HCT116 (cell line): ENCODE data around the gene C13orf46. TPM values are rescaled to one million over a fixed set of nuclear protein-coding genes. Genes with fewer than 3 reads are reported as not detected.

Source experiments
- ATAC-seq: fragments of 200-7000 bp; cut with Tn5 transposase; 2 replicates; pipeline ENCODE4 v1.9.1; 2020; ENCODE audit warnings: mild to moderate bottlenecking, moderate library complexity
- BruUV-seq: library from RNA; stranded (reverse); fragments of 400-500 nt; replicated peaks from 2 replicates; lab custom pipeline; 2021; lab: Mats Ljungman, UMichigan
- CTCF ChIA-PET: fragments of 300-600 bp; sonication (Branson Sonifier 250); formaldehyde crosslinking; loops from one replicate; lab custom pipeline; 2021; ENCODE audit warnings: antibody characterized with exemption; lab: Charles Lee
- POLR2A ChIA-PET: fragments of 300-600, 350-600 bp; sonication (Branson Sonifier 250); formaldehyde crosslinking; loops from one replicate; lab custom pipeline; 2021; ENCODE audit warnings: antibody characterized with exemption; lab: Charles Lee
- RAD21 ChIA-PET, 2 experiments: fragments of 300-600 bp; sonication (Branson Sonifier 250); formaldehyde crosslinking; loops; one replicate each; lab custom pipeline; 2023; ENCODE audit warnings: low total read pairs in 2 of 2; ENCODE audit not compliant: uncharacterized antibody in 2 of 2, unreplicated experiment in 2 of 2, low non-redundant PET in 1 of 2; lab: Charles Lee
- DNase-seq: peaks from one replicate; pipeline ENCODE4 v3.0.0-alpha.2; 2010; ENCODE audit warnings: low read depth, low spot score
- H2AFZ ChIP-seq: fragments of 200-600 bp; shearing (Covaris generic), sonication (generic); 2 replicates; pipeline ENCODE4 v1.6.1; 2017; ENCODE audit warnings: low read depth, mixed run types, mixed read lengths, antibody characterized with exemption, low read length; ENCODE audit not compliant: poor library complexity, severe bottlenecking
- H3K27ac ChIP-seq: 2 replicates; pipeline ENCODE4 v1.5.1; 2012; ENCODE audit warnings: low read depth, low read length
- H3K27me3 ChIP-seq: fragments of 200-600 bp; sonication (generic); 2 replicates; pipeline ENCODE4 v1.6.1; 2016; ENCODE audit warnings: mixed run types, low read length, mixed read lengths; ENCODE audit not compliant: insufficient read depth
- H3K36me3 ChIP-seq, 2 experiments: fragments of 200-500 bp in 1 of 2; fragments of 200-600 bp in 1 of 2; sonication (Bioruptor generic) in 1 of 2; sonication (generic) in 1 of 2; 2 replicates each; pipeline versions ENCODE4 v1.5.1 to v1.6.1; 2014 to 2016; ENCODE audit warnings: low read length in 2 of 2, inconsistent platforms in 1 of 2, mixed read lengths in 1 of 2, mixed run types in 1 of 2; ENCODE audit not compliant: insufficient read depth in 2 of 2, control insufficient read depth in 1 of 2
- H3K4me1 ChIP-seq, 2 experiments: fragments of 200-600 bp in 1 of 2; sonication (generic) in 1 of 2; 2 replicates each; pipeline versions ENCODE4 v1.5.1 to v1.6.1; 2012 to 2017; ENCODE audit warnings: low read length in 2 of 2, inconsistent platforms in 1 of 2, mild to moderate bottlenecking in 1 of 2, mixed read lengths in 1 of 2, mixed run types in 1 of 2, moderate library complexity in 1 of 2; ENCODE audit not compliant: insufficient read depth in 2 of 2, control insufficient read depth in 1 of 2
- H3K4me2 ChIP-seq: fragments of 200-600 bp; sonication (generic); 2 replicates; pipeline ENCODE4 v1.6.1; 2017; ENCODE audit warnings: mixed run types, low read length, mixed read lengths
- H3K4me3 ChIP-seq, 2 experiments: fragments of 200-600 bp in 1 of 2; sonication (generic) in 1 of 2; replicated peaks in 1 of 2; 2 replicates each; pipeline ENCODE4 v1.5.1; 2011 to 2016; ENCODE audit warnings: low read length in 2 of 2, control low read depth in 1 of 2, low read depth in 1 of 2, mild to moderate bottlenecking in 1 of 2, mixed read lengths in 1 of 2, mixed run types in 1 of 2
- H3K79me2 ChIP-seq: fragments of 200-600 bp; sonication (generic); 2 replicates; pipeline ENCODE4 v1.6.1; 2017; ENCODE audit warnings: mild to moderate bottlenecking, mixed run types, low read length, moderate library complexity, mixed read lengths; ENCODE audit not compliant: insufficient read depth
- H3K9ac ChIP-seq: fragments of 200-600 bp; sonication (generic); 2 replicates; pipeline ENCODE4 v1.6.1; 2016; ENCODE audit warnings: low read length, mixed read lengths
- H3K9me2 ChIP-seq: fragments of 200-600 bp; sonication (generic), shearing (Covaris generic); 2 replicates; pipeline ENCODE4 v1.6.1; 2017; ENCODE audit warnings: mixed run types, mild to moderate bottlenecking, moderate library complexity; ENCODE audit not compliant: insufficient read depth
- H3K9me3 ChIP-seq, 2 experiments: fragments of 200-500 bp in 1 of 2; fragments of 200-600 bp in 1 of 2; sonication (Bioruptor generic) in 1 of 2; sonication (generic) in 1 of 2; 2 replicates each; pipeline ENCODE4 v1.6.1; 2014 to 2017; ENCODE audit warnings: low read length in 2 of 2, mixed read lengths in 2 of 2, inconsistent platforms in 1 of 2, low read depth in 1 of 2, mild to moderate bottlenecking in 1 of 2, mixed run types in 1 of 2, moderate library complexity in 1 of 2; ENCODE audit not compliant: control insufficient read depth in 1 of 2, insufficient read depth in 1 of 2
- H4K20me1 ChIP-seq: fragments of 200-600 bp; sonication (generic), shearing (Covaris generic); 2 replicates; pipeline ENCODE4 v1.6.1; 2017; ENCODE audit warnings: mixed run types, mild to moderate bottlenecking, moderate library complexity; ENCODE audit not compliant: insufficient read depth
- EGR1 ChIP-seq: IDR thresholded peaks from 2 replicates; pipeline ENCODE4 v1.6.1; 2012; ENCODE audit warnings: low read depth
- YY1 ChIP-seq: IDR thresholded peaks from 2 replicates; pipeline ENCODE4 v1.6.1; 2011; ENCODE audit warnings: low read length, low read depth, moderate library complexity, mild to moderate bottlenecking; ENCODE audit not compliant: insufficient replicate concordance; ENCODE audit errors: extremely low read depth
- ZBTB33 ChIP-seq: IDR thresholded peaks from 2 replicates; pipeline ENCODE4 v1.6.1; 2011; ENCODE audit warnings: mild to moderate bottlenecking, low read length, moderate library complexity; ENCODE audit not compliant: insufficient replicate concordance; ENCODE audit errors: extremely low read depth
- ZFX ChIP-seq: fragments of 450-650 bp; IDR thresholded peaks from 2 replicates; pipeline ENCODE4 v1.6.1; 2017
- intact Hi-C: fragments of 100-400 bp; cut with micrococcal nuclease; formaldehyde crosslinking; loops from 2 replicates; pipeline ENCODE4 v1.10.0; 2022
- total RNA-seq: library from RNA; stranded (reverse); gene quantifications from one replicate; pipeline ENCODE4 v1.2.1, GENCODE V29; 2021; ENCODE audit not compliant: unreplicated experiment

C13orf46 gene
- total RNA-seq, 1 experiment from 2014 or later = 0.93 TPM

DNA sequence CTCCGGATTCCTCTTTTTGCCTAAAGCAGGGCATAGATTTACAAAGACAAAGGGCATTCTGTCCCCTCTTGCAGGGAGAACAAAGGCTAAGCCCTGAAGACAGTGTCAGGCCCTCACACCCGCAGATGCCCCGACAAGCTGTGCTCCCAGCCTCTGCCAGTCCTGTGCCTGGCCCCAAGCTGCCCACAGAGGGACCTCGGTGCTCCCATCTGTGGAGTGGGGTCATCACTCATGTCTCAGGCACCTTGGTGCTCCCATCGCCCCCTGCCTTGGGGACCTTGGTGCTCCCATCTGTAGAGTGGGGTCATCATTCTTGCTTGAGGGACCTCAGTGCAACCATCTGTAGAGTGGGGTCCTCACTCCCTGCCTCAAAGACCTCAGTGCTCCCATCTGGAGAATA, 24.3 kb downstream of the C13orf46 start (continued):
- TF ChIP-seq ZFX = no peak
- no peak for TF ChIP-seq EGR1

- no peaks in the 10 kb centered on the region for H3K36me3 ChIP-seq
- ChIA-PET POLR2A (no interaction called here), RAD21 (no interaction called here), CTCF (interaction anchor here (0.9 kb wide), 1 partner anchor 108 kb away, joined by 3 read pairs; no protein-coding TSS in a partner anchor)
- no peaks in the 10 kb centered on the region for H3K9me2 ChIP-seq
- no peaks in the 10 kb centered on the region for H4K20me1 ChIP-seq
- H3K27ac ChIP-seq = no peak overlapping the region
- peaks cover 0 to 10% of the 10 kb centered on the region in 2 experiments; a peak in 3 of 4 replicates for H3K4me1 ChIP-seq
- intact Hi-C loops = no loop called here
- no peak for DNase-seq
- no TSS peak for BruUV-seq
- no peak overlapping the region for H3K4me2 ChIP-seq
- no peaks in the 10 kb centered on the region for H3K79me2 ChIP-seq
- TF ChIP-seq ZBTB33 (no peak), YY1 (no peak)
- no peaks in the 10 kb centered on the region for H3K9me3 ChIP-seq
- H2AFZ ChIP-seq = no peak overlapping the region
- ATAC-seq = no peak
- no peak overlapping the region for H3K9ac ChIP-seq
- no peak overlapping the region for H3K4me3 ChIP-seq
- H3K27me3 ChIP-seq = no peaks in the 10 kb centered on the region
Observed at GRCh38 chr13:113948034-113948742, 25.7 kb downstream of the C13orf46 start.
